HG02678 (cell line): Measurements from ENCODE around the gene ZNF331.

Experiments used
- ATAC-seq: cut with Tn5 transposase; IDR thresholded peaks from one replicate; pipeline ENCODE4 v1.9.1; 2021; ENCODE audit warnings: mild to moderate bottlenecking, moderate library complexity; ENCODE audit not compliant: unreplicated experiment

Gene ZNF331

GRCh38 chr19:53520547-53521372 is 17.2 kb upstream of the ZNF331 start:
- peak; percentile 98 for ATAC-seq

GRCh38 chr19:53521373-53522202 is 16.4 kb upstream of the ZNF331 start:
- no peak for ATAC-seq

GRCh38 chr19:53525922-53526321 is 12.0 kb upstream of the ZNF331 start:
- no peak for ATAC-seq

GRCh38 chr19:53530622-53531021 is 7.3 kb upstream of the ZNF331 start:
- no peak for ATAC-seq

GRCh38 chr19:53531457-53531856 is 6.5 kb upstream of the ZNF331 start:
- no peak for ATAC-seq

GRCh38 chr19:53532362-53532761 is 5.6 kb upstream of the ZNF331 start:
- ATAC-seq = no peak

GRCh38 chr19:53536225-53536548 is 1.8 kb upstream of the ZNF331 start:
- ATAC-seq = no peak

GRCh38 chr19:53537121-53537520 is 824 bp upstream of the ZNF331 start:
- no peak for ATAC-seq

- ATAC-seq = peak; percentile 12
Measured at GRCh38 chr19:53538378-53539109, 599 bp downstream of the ZNF331 start.

GRCh38 chr19:53540091-53540490 is 2.1 kb downstream of the ZNF331 start:
- ATAC-seq = no peak

GRCh38 chr19:53541971-53542370 is 4.0 kb downstream of the ZNF331 start:
- no peak for ATAC-seq

- ATAC-seq = no peak
Measured at GRCh38 chr19:53545271-53546065, 7.5 kb downstream of the ZNF331 start.

GRCh38 chr19:53546758-53547513 is 9.0 kb downstream of the ZNF331 start:
- ATAC-seq = no peak

GRCh38 chr19:53549340-53549739 is 11.4 kb downstream of the ZNF331 start:
- ATAC-seq = no peak

- no peak for ATAC-seq
Measured at GRCh38 chr19:53552001-53552721, 14.2 kb downstream of the ZNF331 start.

- no peak for ATAC-seq
Measured at GRCh38 chr19:53553156-53553555, 15.2 kb downstream of the ZNF331 start.

- ATAC-seq = peak; percentile 64
Measured at GRCh38 chr19:53553865-53554791, 16.2 kb downstream of the ZNF331 start.

- no peak for ATAC-seq
Measured at GRCh38 chr19:53554804-53555203, 16.9 kb downstream of the ZNF331 start.
